Endodermal cell (in vitro differentiated cells): ENCODE measurements around the gene SENP7. TPM values are rescaled to one million over a fixed set of nuclear protein-coding genes. Genes with fewer than 3 reads are reported as not detected.

Experiments used
- DNase-seq: peaks from one replicate; pipeline ENCODE4 v3.0.0-alpha.2; 2017
- H3K27ac ChIP-seq: 2 replicates; pipeline ENCODE4 v1.5.1; 2013; ENCODE audit warnings: mild to moderate bottlenecking, low read depth, low read length, moderate library complexity
- H3K27me3 ChIP-seq: 2 replicates; pipeline ENCODE4 v1.6.1; 2013; ENCODE audit warnings: mild to moderate bottlenecking, low read length, moderate library complexity; ENCODE audit not compliant: insufficient read depth, control insufficient read depth, poor library complexity, severe bottlenecking
- H3K36me3 ChIP-seq: 2 replicates; pipeline ENCODE4 v1.7.0; 2013; ENCODE audit warnings: mild to moderate bottlenecking, low read length, moderate library complexity; ENCODE audit not compliant: control insufficient read depth, insufficient read depth
- H3K4me1 ChIP-seq: one replicate; pipeline ENCODE4 v1.7.0; 2013; ENCODE audit warnings: low read length; ENCODE audit not compliant: control insufficient read depth, insufficient read depth
- H3K4me3 ChIP-seq: 2 replicates; pipeline ENCODE4 v1.5.1; 2013; ENCODE audit warnings: mild to moderate bottlenecking, low read length, moderate library complexity
- H3K9ac ChIP-seq: 2 replicates; pipeline ENCODE4 v1.6.1; 2013; ENCODE audit warnings: mild to moderate bottlenecking, low read length, moderate library complexity; ENCODE audit not compliant: poor library complexity, severe bottlenecking; ENCODE audit errors: extremely low read depth
- H3K9me3 ChIP-seq: 2 replicates; pipeline ENCODE4 v1.6.1; 2013; ENCODE audit warnings: mild to moderate bottlenecking, low read length, moderate library complexity; ENCODE audit not compliant: control insufficient read depth
- H3K27ac Mint-ChIP-seq: 2 replicates; pipeline ENCODE4 v1.8.0; 2020; ENCODE audit warnings: mixed read lengths
- H3K27me3 Mint-ChIP-seq: 2 replicates; pipeline ENCODE4 v1.8.0; 2021; ENCODE audit warnings: mild to moderate bottlenecking, mixed read lengths; ENCODE audit not compliant: insufficient read depth
- H3K36me3 Mint-ChIP-seq: 2 replicates; pipeline ENCODE4 v1.8.0; 2020; ENCODE audit warnings: low read depth, mixed read lengths
- H3K4me1 Mint-ChIP-seq: 2 replicates; pipeline ENCODE4 v1.8.0; 2020; ENCODE audit warnings: mixed read lengths
- H3K4me3 Mint-ChIP-seq: 2 replicates; pipeline ENCODE4 v1.8.0; 2020; ENCODE audit warnings: mild to moderate bottlenecking, moderate library complexity, mixed read lengths
- H3K9me3 Mint-ChIP-seq: 2 replicates; pipeline ENCODE4 v1.8.0; 2020; ENCODE audit warnings: mild to moderate bottlenecking, mixed read lengths
- CTCF ChIP-seq: fragments of 200-600 bp; sonication (generic); conservative IDR thresholded peaks from 2 replicates; pipeline ENCODE4 v1.5.0; 2021; ENCODE audit warnings: antibody characterized with exemption, mild to moderate bottlenecking
- whole genome bisulfite sequencing, 2 experiments: methylation state at CpG; one replicate each; pipeline versions ENCODE4 v1.1.5 to v1.1.7; 2013; ENCODE audit warnings: missing lambda C conversion rate in 2 of 2, mixed read lengths in 1 of 2; ENCODE audit not compliant: insufficient coverage in 1 of 2, insufficient read length in 1 of 2; 5-methylcytosine and 5-hydroxymethylcytosine counted together
- total RNA-seq, 2 donors: library from RNA; stranded (reverse); fragmentation: NEBNext Ultra II Directional in 1 of 2; extraction: Animal tissue kit (Norgen Biotek cat#: 25700) in 1 of 2; gene quantifications; 2 replicates in 1 of 2; 3 replicates in 1 of 2; pipeline ENCODE4 v1.2.1, GENCODE V29; 2021

Gene SENP7
- total RNA-seq, 2 donors from 2014 or later: 19.3 to 22.1 TPM

- WGBS, 2 experiments: 81% methylated on average over 2 of the region's 2 CpGs; no CpG with 5 or more reads in 1 of the 2 experiments
- TF ChIP-seq CTCF: no peak
- DNase-seq: no peak
- Mint-ChIP-seq H3K4me3 (no peak overlapping the region), H3K36me3 (no peaks in the 10 kb centered on the region), H3K4me1 (peaks cover 15% of the 10 kb centered on the region), H3K27me3 (no peaks in the 10 kb centered on the region), H3K27ac (no peak overlapping the region), H3K9me3 (peaks cover 24% of the 10 kb centered on the region)
- no peak overlapping the region for H3K4me3 ChIP-seq
- no peaks in the 10 kb centered on the region for H3K36me3 ChIP-seq
- no peak overlapping the region for H3K9ac ChIP-seq
- no peaks in the 10 kb centered on the region for H3K4me1 ChIP-seq
- H3K27me3 ChIP-seq: no peaks in the 10 kb centered on the region
- H3K27ac ChIP-seq: no peak overlapping the region
- peaks cover 24% of the 10 kb centered on the region for H3K9me3 ChIP-seq
Measured at GRCh38 chr3:101531473-101532086, 18.6 kb upstream of the SENP7 start.

GRCh38 chr3:101530686-101531047 is 17.7 kb upstream of the SENP7 start:
- Mint-ChIP-seq H3K36me3 (no peaks in the 10 kb centered on the region), H3K9me3 (peaks cover 25% of the 10 kb centered on the region), H3K27me3 (no peaks in the 10 kb centered on the region), H3K4me1 (peaks cover 15% of the 10 kb centered on the region), H3K27ac (no peak overlapping the region), H3K4me3 (no peak overlapping the region)
- Histone ChIP-seq H3K9ac (no peak overlapping the region), H3K36me3 (no peaks in the 10 kb centered on the region), H3K27me3 (no peaks in the 10 kb centered on the region), H3K4me1 (no peaks in the 10 kb centered on the region), H3K4me3 (no peak overlapping the region), H3K27ac (no peak overlapping the region), H3K9me3 (peaks cover 31% of the 10 kb centered on the region)
- DNase-seq: no peak
- TF ChIP-seq CTCF: no peak
- WGBS, 2 experiments: 86% methylated on average over 2 of the region's 2 CpGs; no CpG with 5 or more reads in 1 of the 2 experiments

- H3K27me3 ChIP-seq: no peaks in the 10 kb centered on the region
- DNase-seq: peak; percentile 87
- 86 to 88% methylated on average over 1 to 4 of the region's 4 CpGs for WGBS, 2 experiments
- no peak overlapping the region for H3K4me3 Mint-ChIP-seq
- no peak for TF ChIP-seq CTCF
- no peaks in the 10 kb centered on the region for H3K27me3 Mint-ChIP-seq
- H3K36me3 Mint-ChIP-seq: no peaks in the 10 kb centered on the region
- H3K4me3 ChIP-seq: peak overlapping the region; percentile 57
- no peak overlapping the region for H3K27ac Mint-ChIP-seq
- no peak overlapping the region for H3K9ac ChIP-seq
- peaks cover 31% of the 10 kb centered on the region for H3K9me3 Mint-ChIP-seq
- no peaks in the 10 kb centered on the region for H3K36me3 ChIP-seq
- no peak overlapping the region for H3K27ac ChIP-seq
- H3K4me1 Mint-ChIP-seq: peaks cover 15% of the 10 kb centered on the region
- peaks cover 37% of the 10 kb centered on the region for H3K9me3 ChIP-seq
- H3K4me1 ChIP-seq: no peaks in the 10 kb centered on the region
Measured at GRCh38 chr3:101529816-101530685, 17.0 kb upstream of the SENP7 start.
